ENCODE measurements around the gene SPACA1. TPM values are rescaled to one million over a fixed set of nuclear protein-coding genes. Genes with fewer than 3 reads are reported as not detected.

The SPACA1 gene
- total RNA-seq, 4 donors from 2014 or later = not detected

GRCh38 chr6:88008831-88009231, 38.8 kb upstream of the SPACA1 start:
- Histone ChIP-seq H3K27me3 (no peaks in the 10 kb centered on the region), H3K9me3 (no peaks in the 10 kb centered on the region), H3K27ac (replicated peaks in 1 of 4) (no peak overlapping the region), H3K4me1 (peaks cover 0 to 4% (median 0%) of the 10 kb centered on the region in 4 donors), H3K4me3 (no peak overlapping the region), H3K36me3 (no peaks in the 10 kb centered on the region)
- DNase-seq (ENCODE audit: extremely low spot score) = no peak
- intact Hi-C loops (cut with DNase I) = no loop called here
- TF ChIP-seq EP300 (IDR thresholded peaks at IDR 0.05) (no peak), POLR2A (IDR thresholded peaks at IDR 0.05; ENCODE audit: low read depth) (no peak)
- TF ChIP-seq, protein P1, sequence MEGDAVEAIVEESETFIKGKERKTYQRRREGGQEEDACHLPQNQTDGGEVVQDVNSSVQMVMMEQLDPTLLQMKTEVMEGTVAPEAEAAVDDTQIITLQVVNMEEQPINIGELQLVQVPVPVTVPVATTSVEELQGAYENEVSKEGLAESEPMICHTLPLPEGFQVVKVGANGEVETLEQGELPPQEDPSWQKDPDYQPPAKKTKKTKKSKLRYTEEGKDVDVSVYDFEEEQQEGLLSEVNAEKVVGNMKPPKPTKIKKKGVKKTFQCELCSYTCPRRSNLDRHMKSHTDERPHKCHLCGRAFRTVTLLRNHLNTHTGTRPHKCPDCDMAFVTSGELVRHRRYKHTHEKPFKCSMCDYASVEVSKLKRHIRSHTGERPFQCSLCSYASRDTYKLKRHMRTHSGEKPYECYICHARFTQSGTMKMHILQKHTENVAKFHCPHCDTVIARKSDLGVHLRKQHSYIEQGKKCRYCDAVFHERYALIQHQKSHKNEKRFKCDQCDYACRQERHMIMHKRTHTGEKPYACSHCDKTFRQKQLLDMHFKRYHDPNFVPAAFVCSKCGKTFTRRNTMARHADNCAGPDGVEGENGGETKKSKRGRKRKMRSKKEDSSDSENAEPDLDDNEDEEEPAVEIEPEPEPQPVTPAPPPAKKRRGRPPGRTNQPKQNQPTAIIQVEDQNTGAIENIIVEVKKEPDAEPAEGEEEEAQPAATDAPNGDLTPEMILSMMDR (IDR thresholded peaks at IDR 0.05) = no peak
- WGBS = 31% methylated on average over 2 of the region's 2 CpGs

DNA sequence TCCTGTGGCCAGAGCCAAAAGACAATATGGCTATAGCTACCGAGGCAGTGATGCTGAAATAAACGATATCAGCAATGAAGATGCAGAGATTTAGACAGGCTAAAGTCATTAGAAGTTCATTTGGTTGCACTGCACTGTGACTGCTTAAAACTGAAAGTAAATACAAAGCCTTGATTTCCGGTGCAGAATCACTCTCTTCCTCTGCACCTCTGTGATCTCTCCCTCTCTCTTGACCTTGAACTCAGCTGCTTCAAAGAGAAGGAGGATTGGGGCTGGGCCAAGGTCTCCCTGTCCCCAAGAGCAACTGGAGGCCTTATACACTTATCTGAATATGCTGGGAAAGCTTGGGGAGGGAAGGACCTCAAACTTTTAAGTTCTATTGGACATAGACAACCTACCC, 34.6 kb upstream of the SPACA1 start:
- Histone ChIP-seq H3K9me3 (no peaks in the 10 kb centered on the region), H3K36me3 (no peaks in the 10 kb centered on the region), H3K4me3 (no peak overlapping the region), H3K4me1 (peaks cover 0 to 4% (median 0%) of the 10 kb centered on the region in 4 donors), H3K27me3 (no peaks in the 10 kb centered on the region), H3K27ac (replicated peaks in 1 of 4) (no peak overlapping the region)
- intact Hi-C loops (cut with DNase I) = no loop called here
- TF ChIP-seq EP300 (IDR thresholded peaks at IDR 0.05) (no peak), POLR2A (IDR thresholded peaks at IDR 0.05; ENCODE audit: low read depth) (no peak), POLR2AphosphoS5 (IDR thresholded peaks at IDR 0.05) (no peak)
- TF ChIP-seq, protein P1 (IDR thresholded peaks at IDR 0.05) = no peak
- DNase-seq (ENCODE audit: extremely low spot score) = no peak
- 58% methylated on average over 3 of the region's 3 CpGs for WGBS

GRCh38 chr6:88013554-88013953, 34.1 kb upstream of the SPACA1 start:
- Histone ChIP-seq H3K27me3 (no peaks in the 10 kb centered on the region), H3K27ac (replicated peaks in 1 of 4) (no peak overlapping the region), H3K4me3 (no peak overlapping the region), H3K36me3 (no peaks in the 10 kb centered on the region), H3K9me3 (no peaks in the 10 kb centered on the region), H3K4me1 (peaks cover 0 to 4% (median 0%) of the 10 kb centered on the region in 4 donors)
- DNase-seq (ENCODE audit: extremely low spot score) = no peak
- TF ChIP-seq, protein P1 (IDR thresholded peaks at IDR 0.05) = no peak
- no peak for TF ChIP-seq POLR2AphosphoS5 (IDR thresholded peaks at IDR 0.05)
- no peak for TF ChIP-seq POLR2A (IDR thresholded peaks at IDR 0.05; ENCODE audit: low read depth)
- no peak for TF ChIP-seq EP300 (IDR thresholded peaks at IDR 0.05)
- WGBS = 100% methylated on average over 2 of the region's 2 CpGs
- intact Hi-C loops (cut with DNase I) = no loop called here

DNA sequence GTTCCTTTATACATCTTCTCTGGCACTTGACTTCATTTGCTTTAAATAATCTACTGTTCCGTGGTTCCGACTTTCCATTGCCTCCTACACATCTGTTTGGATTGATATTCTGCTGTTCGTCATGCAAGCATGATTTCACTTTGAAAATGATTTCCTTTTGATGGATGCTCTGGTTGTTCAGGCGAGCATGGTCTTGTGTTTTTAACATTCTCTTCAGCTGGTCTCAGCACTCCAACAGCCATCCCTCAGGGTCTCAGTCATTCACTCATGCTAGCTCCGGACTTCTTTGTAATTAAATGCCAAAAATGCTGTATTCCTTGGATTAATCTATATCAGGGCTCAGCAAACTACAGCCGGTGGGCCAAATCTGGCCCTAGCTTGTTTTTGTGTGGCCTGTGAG, 27.2 kb upstream of the SPACA1 start:
- Histone ChIP-seq H3K4me1 (no peaks in the 10 kb centered on the region), H3K36me3 (no peaks in the 10 kb centered on the region), H3K27me3 (no peaks in the 10 kb centered on the region), H3K9me3 (no peaks in the 10 kb centered on the region), H3K4me3 (no peak overlapping the region), H3K27ac (replicated peaks in 1 of 4) (no peak overlapping the region)
- TF ChIP-seq POLR2A (IDR thresholded peaks at IDR 0.05; ENCODE audit: low read depth) = no peak
- no peak for TF ChIP-seq POLR2AphosphoS5 (IDR thresholded peaks at IDR 0.05)
- no peak for TF ChIP-seq EP300 (IDR thresholded peaks at IDR 0.05)
- TF ChIP-seq, protein P1 (IDR thresholded peaks at IDR 0.05) = no peak
- intact Hi-C loops (cut with DNase I) = no loop called here
- no peak for DNase-seq (ENCODE audit: extremely low spot score)
- 66% methylated on average over 6 of the region's 6 CpGs for WGBS

DNA sequence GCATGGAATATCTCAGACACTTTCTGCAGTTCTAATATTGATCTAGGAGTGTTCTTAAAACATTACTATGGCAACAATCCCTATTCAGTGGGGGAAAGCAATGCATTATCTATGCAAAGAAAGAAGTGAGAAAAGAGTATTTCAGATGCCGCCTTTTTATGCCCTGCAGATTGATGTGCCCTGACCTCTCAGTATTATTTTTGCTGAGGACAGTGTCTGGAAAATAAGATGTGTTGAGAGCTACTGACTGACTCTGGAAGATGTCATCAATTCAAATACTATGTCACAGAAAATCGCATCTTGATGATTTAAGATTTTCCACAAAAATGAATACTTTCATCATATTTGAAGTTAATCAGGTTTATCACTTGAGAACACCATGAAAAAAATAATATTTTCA, 22.9 kb upstream of the SPACA1 start:
- H3K4me1 ChIP-seq = no peaks in the 10 kb centered on the region
- DNase-seq (ENCODE audit: extremely low spot score) = no peak
- intact Hi-C loops (cut with DNase I) = no loop called here
- 60% methylated on average over 2 of the region's 2 CpGs for WGBS
- TF ChIP-seq, protein P1 (IDR thresholded peaks at IDR 0.05) = no peak
- TF ChIP-seq POLR2AphosphoS5 (IDR thresholded peaks at IDR 0.05) (no peak), EP300 (IDR thresholded peaks at IDR 0.05) (no peak), POLR2A (IDR thresholded peaks at IDR 0.05; ENCODE audit: low read depth) (no peak)
- H3K9me3 ChIP-seq = peaks cover 0 to 20% (median 13%) of the 10 kb centered on the region in 4 donors
- H3K4me3 ChIP-seq = no peak overlapping the region
- no peaks in the 10 kb centered on the region for H3K36me3 ChIP-seq
- no peak overlapping the region for H3K27ac ChIP-seq (replicated peaks in 1 of 4)
- H3K27me3 ChIP-seq = no peaks in the 10 kb centered on the region
